Measurements from ENCODE around the gene CENPF.

Gene CENPF

GRCh38 chr1:214638997-214639396, 36.0 kb downstream of the CENPF start:
- no peak for ATAC-seq (ENCODE audit: insufficient read depth, low read depth)

GRCh38 chr1:214640431-214641213, 37.6 kb downstream of the CENPF start:
- Histone ChIP-seq H3K4me1 (ENCODE audit: insufficient read depth, low read length) (no peaks in the 10 kb centered on the region), H3K9ac (ENCODE audit: low read depth, low read length) (no peak overlapping the region), H3K27ac (ENCODE audit: low read length) (no peak overlapping the region), H3K4me3 (ENCODE audit: low read depth in 1 of 2, low read length in 2 of 2) (no peak overlapping the region), H4K20me1 (ENCODE audit: insufficient read depth, low read length) (peaks cover 3% of the 10 kb centered on the region; the same call in 1 of the 2 replicates), H3K4me2 (ENCODE audit: insufficient read depth, low read length) (no peak overlapping the region), H3K36me3 (ENCODE audit: insufficient read depth, low read length) (peaks cover 100% of the 10 kb centered on the region), H3K9me3 (ENCODE audit: insufficient read depth, low read length, severe bottlenecking) (no peaks in the 10 kb centered on the region), H3K79me2 (ENCODE audit: insufficient read depth, low read length) (no peaks in the 10 kb centered on the region; the same call in 1 of the 2 replicates), H3K27me3 (ENCODE audit: insufficient read depth, low read length, poor library complexity) (no peaks in the 10 kb centered on the region), H2AFZ (ENCODE audit: low read depth, low read length) (no peak overlapping the region)
- no peak for TF ChIP-seq CTCF (IDR thresholded peaks at IDR 0.05; ENCODE audit: borderline replicate concordance, extremely low read depth, low read length, poor library complexity, severe bottlenecking)
- TF ChIP-seq EZH2 (IDR thresholded peaks at IDR 0.05; ENCODE audit: borderline replicate concordance, low read depth, low read length, severe bottlenecking): no peak
- DNase-seq (no peak), ATAC-seq (ENCODE audit: insufficient read depth, low read depth) (no peak)

More at GRCh38 chr1:214638997-214639396, 36.0 kb downstream of the CENPF start:
- no peak overlapping the region for H3K27ac ChIP-seq (ENCODE audit: low read length)
- H3K4me3 ChIP-seq (ENCODE audit: low read depth in 1 of 2, low read length in 2 of 2): no peak overlapping the region
- H3K9me3 ChIP-seq (ENCODE audit: insufficient read depth, low read length, severe bottlenecking): no peaks in the 10 kb centered on the region
- TF ChIP-seq EZH2 (IDR thresholded peaks at IDR 0.05; ENCODE audit: borderline replicate concordance, low read depth, low read length, severe bottlenecking) (no peak), CTCF (IDR thresholded peaks at IDR 0.05; ENCODE audit: borderline replicate concordance, extremely low read depth, low read length, poor library complexity, severe bottlenecking) (no peak)
- DNase-seq: no peak
- H3K27me3 ChIP-seq (ENCODE audit: insufficient read depth, low read length, poor library complexity): no peaks in the 10 kb centered on the region
- H3K9ac ChIP-seq (ENCODE audit: low read depth, low read length): no peak overlapping the region
- H2AFZ ChIP-seq (ENCODE audit: low read depth, low read length): no peak overlapping the region
- H3K4me2 ChIP-seq (ENCODE audit: insufficient read depth, low read length): no peak overlapping the region
- peaks cover 11% of the 10 kb centered on the region for H4K20me1 ChIP-seq (ENCODE audit: insufficient read depth, low read length)
- peaks cover 7% of the 10 kb centered on the region for H3K79me2 ChIP-seq (ENCODE audit: insufficient read depth, low read length)
- H3K4me1 ChIP-seq (ENCODE audit: insufficient read depth, low read length): no peaks in the 10 kb centered on the region
- peaks cover 100% of the 10 kb centered on the region for H3K36me3 ChIP-seq (ENCODE audit: insufficient read depth, low read length)

- Histone ChIP-seq H3K9ac (ENCODE audit: low read depth, low read length) (no peak overlapping the region), H4K20me1 (ENCODE audit: insufficient read depth, low read length) (peaks cover 1% of the 10 kb centered on the region; the same call in 1 of the 2 replicates), H3K36me3 (ENCODE audit: insufficient read depth, low read length) (peaks cover 100% of the 10 kb centered on the region), H2AFZ (ENCODE audit: low read depth, low read length) (no peak overlapping the region), H3K4me1 (ENCODE audit: insufficient read depth, low read length) (no peaks in the 10 kb centered on the region), H3K4me3 (ENCODE audit: low read depth in 1 of 2, low read length in 2 of 2) (no peak overlapping the region), H3K9me3 (ENCODE audit: insufficient read depth, low read length, severe bottlenecking) (no peaks in the 10 kb centered on the region), H3K27me3 (ENCODE audit: insufficient read depth, low read length, poor library complexity) (no peaks in the 10 kb centered on the region), H3K79me2 (ENCODE audit: insufficient read depth, low read length) (no peaks in the 10 kb centered on the region; the same call in 1 of the 2 replicates), H3K27ac (ENCODE audit: low read length) (no peak overlapping the region), H3K4me2 (ENCODE audit: insufficient read depth, low read length) (no peak overlapping the region)
- no peak for ATAC-seq (ENCODE audit: insufficient read depth, low read depth)
- no peak for TF ChIP-seq CTCF (IDR thresholded peaks at IDR 0.05; ENCODE audit: borderline replicate concordance, extremely low read depth, low read length, poor library complexity, severe bottlenecking)
- TF ChIP-seq EZH2 (IDR thresholded peaks at IDR 0.05; ENCODE audit: borderline replicate concordance, low read depth, low read length, severe bottlenecking): no peak
- DNase-seq: no peak
These were observed 38.4 kb downstream of the CENPF start for GRCh38 chr1:214641214-214641895.
